ENCODE measurements around the gene SYT11. TPM values are rescaled to one million over a fixed set of nuclear protein-coding genes. Genes with fewer than 3 reads are reported as not detected.

Gene SYT11
- total and polyA plus RNA-seq, 10 of the 15 experiments (the other 5 are each of a cell fraction or from before 2014, with no cell fraction given): 7.7 to 21.2 (median 13.5) TPM

GRCh38 chr1:155856975-155857930 is 2.1 kb upstream of the SYT11 start, which contains the start of gene GON4L (continued):
- peak; percentile 14 for TF ChIP-seq SKIL (IDR thresholded peaks at IDR 0.05; ENCODE audit: low read depth, poor library complexity, severe bottlenecking)
- TF ChIP-seq E2F4 (IDR thresholded peaks at IDR 0.05; ENCODE audit: low read depth, low read length): no peak
- TF ChIP-seq MLLT1 (IDR thresholded peaks at IDR 0.05): peak; percentile 49; the same call in 1 of the 2 replicates
- TF ChIP-seq EZH2 (IDR thresholded peaks at IDR 0.05; ENCODE audit: borderline replicate concordance, control insufficient read depth, low read depth, low read length): no peak
- peak; percentile 95 for TF ChIP-seq CREB1 (IDR thresholded peaks at IDR 0.05; ENCODE audit: low read depth)
- TF ChIP-seq SMC3 (IDR thresholded peaks at IDR 0.05; ENCODE audit: borderline replicate concordance, low read length): no peak
- no peak for TF ChIP-seq EP300 (IDR thresholded peaks at IDR 0.05; ENCODE audit: borderline replicate concordance in 1 of 2, control insufficient read depth in 1 of 2, low read depth in 2 of 2, low read length in 2 of 2)
- TF ChIP-seq MYB (IDR thresholded peaks at IDR 0.05; ENCODE audit: borderline replicate concordance, low read depth, low read length): no peak
- no peak for TF ChIP-seq KAT2A (conservative IDR thresholded peaks at IDR 0.05; ENCODE audit: control insufficient read depth, low read depth, low read length)
- no peak for TF ChIP-seq BRCA1 (IDR thresholded peaks at IDR 0.05; ENCODE audit: low read depth, low read length)
- TF ChIP-seq CHD1 (IDR thresholded peaks at IDR 0.05; ENCODE audit: low read depth, low read length): no peak
- TF ChIP-seq ZNF384 (IDR thresholded peaks at IDR 0.05; ENCODE audit: borderline replicate concordance, low read depth, low read length): peak; percentile 11; the same call in 1 of the 2 replicates
- 0 out of 2 replicates have a peak, but pooled peaks have one; percentile 8 for TF ChIP-seq PKNOX1 (IDR thresholded peaks at IDR 0.05)
- TF ChIP-seq HCFC1 (IDR thresholded peaks at IDR 0.05; ENCODE audit: low read length): peak; percentile 81
- no peak; the same call in 1 of the 2 replicates for TF ChIP-seq PML (IDR thresholded peaks at IDR 0.05; ENCODE audit: low read length)
- no peak for TF ChIP-seq CTCF (IDR thresholded peaks at IDR 0.05 in 2 of 3, conservative IDR thresholded peaks at IDR 0.05 in 1 of 3; ENCODE audit: control insufficient read depth in 2 of 3, extremely low read depth in 1 of 3, insufficient read depth in 1 of 3, low read depth in 3 of 3, low read length in 3 of 3)
- peak; percentile 69 for TF ChIP-seq SIX5 (IDR thresholded peaks at IDR 0.05; ENCODE audit: low read depth, low read length, severe bottlenecking)
- no peak for TF ChIP-seq MTA3 (IDR thresholded peaks at IDR 0.05; ENCODE audit: borderline replicate concordance, low read length)
- peak; percentile 85 for TF ChIP-seq MXI1 (IDR thresholded peaks at IDR 0.05; ENCODE audit: low read depth, low read length)

All from GM12878 (cell line).